Measurements from ENCODE around the gene ACTG1.

- no peak for TF ChIP-seq CTCF (IDR thresholded peaks at IDR 0.05)
- no peak for TF ChIP-seq EZH2phosphoT487 (IDR thresholded peaks at IDR 0.05)
These were observed 12.2 kb upstream of the ACTG1 start for GRCh38 chr17:81524865-81525159.
